Upper lobe of right lung (tissue), 1 donor: ENCODE measurements around the gene EDIL3. TPM values are rescaled to one million over a fixed set of nuclear protein-coding genes. Genes with fewer than 3 reads are reported as not detected.
"Not testable (repeated sequence)": the region's sequence is repeated elsewhere in the genome, so short reads cannot be mapped to it uniquely, and the experiment has no call there.

ENCODE experiments used
- ATAC-seq: fragments of 200-7000 bp; cut with Tn5 transposase; one replicate; pipeline ENCODE4 v1.9.1; 2020; ENCODE audit warnings: mild to moderate bottlenecking, moderate library complexity
- DNase-seq: peaks from one replicate; pipeline ENCODE4 v3.0.0-alpha.2; 2020
- H3K27ac ChIP-seq: fragments of 200-600 bp; one replicate; pipeline ENCODE4 v1.8.0; 2022
- H3K27me3 ChIP-seq: fragments of 200-600 bp; one replicate; pipeline ENCODE4 v1.8.0; 2022; ENCODE audit warnings: mild to moderate bottlenecking
- H3K36me3 ChIP-seq: fragments of 200-600 bp; one replicate; pipeline ENCODE4 v1.8.0; 2022
- H3K4me1 ChIP-seq: fragments of 200-600 bp; one replicate; pipeline ENCODE4 v1.8.0; 2022
- H3K4me3 ChIP-seq: fragments of 200-600 bp; one replicate; pipeline ENCODE4 v1.8.0; 2022; ENCODE audit warnings: mild to moderate bottlenecking
- H3K9me3 ChIP-seq: fragments of 200-600 bp; one replicate; pipeline ENCODE4 v1.8.0; 2022
- intact Hi-C: fragments of 100-400 bp; cut with DNase I; formaldehyde crosslinking; loops from one replicate; pipeline ENCODE4 v1.11.0; 2022
- total RNA-seq: library from RNA; stranded (reverse); fragmentation: NEBNext Ultra II Directional; extraction: Animal tissue kit (Norgen Biotek cat#: 25700); gene quantifications from one replicate; pipeline ENCODE4 v1.2.1, GENCODE V29; 2021
- TF ChIP-seq, protein P1 (sequence below): fragments of 200-600 bp; IDR thresholded peaks from one replicate; pipeline ENCODE4 v1.8.0; 2022; ENCODE audit warnings: antibody characterized with exemption
- donor health status: DM: no; HTN: yes; CAD: no; lungs with severe emphysema.

The EDIL3 gene
- total RNA-seq, 1 donor from 2014 or later = 42.4 TPM

DNA sequence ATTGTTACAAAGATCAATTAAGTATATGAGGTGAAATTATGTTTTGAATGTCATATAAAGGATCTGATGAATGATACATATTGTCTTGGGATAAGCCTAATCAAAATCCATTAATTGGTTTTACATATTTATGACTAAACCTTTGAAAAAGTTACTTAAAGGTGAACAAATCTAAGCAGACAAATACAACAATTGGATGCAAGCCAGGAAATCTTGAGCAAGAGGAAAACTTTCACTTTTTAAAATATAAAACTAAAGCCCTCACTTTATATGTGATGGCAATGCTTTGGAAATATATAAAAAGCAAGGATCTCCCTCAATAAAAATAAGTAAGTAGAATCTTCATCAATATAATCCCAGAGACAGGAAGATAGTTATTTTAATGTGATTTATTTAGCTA is 80.1 kb downstream of the EDIL3 start:
- no peaks in the 10 kb centered on the region for H3K36me3 ChIP-seq
- H3K27me3 ChIP-seq = no peaks in the 10 kb centered on the region
- TF ChIP-seq, protein P1, sequence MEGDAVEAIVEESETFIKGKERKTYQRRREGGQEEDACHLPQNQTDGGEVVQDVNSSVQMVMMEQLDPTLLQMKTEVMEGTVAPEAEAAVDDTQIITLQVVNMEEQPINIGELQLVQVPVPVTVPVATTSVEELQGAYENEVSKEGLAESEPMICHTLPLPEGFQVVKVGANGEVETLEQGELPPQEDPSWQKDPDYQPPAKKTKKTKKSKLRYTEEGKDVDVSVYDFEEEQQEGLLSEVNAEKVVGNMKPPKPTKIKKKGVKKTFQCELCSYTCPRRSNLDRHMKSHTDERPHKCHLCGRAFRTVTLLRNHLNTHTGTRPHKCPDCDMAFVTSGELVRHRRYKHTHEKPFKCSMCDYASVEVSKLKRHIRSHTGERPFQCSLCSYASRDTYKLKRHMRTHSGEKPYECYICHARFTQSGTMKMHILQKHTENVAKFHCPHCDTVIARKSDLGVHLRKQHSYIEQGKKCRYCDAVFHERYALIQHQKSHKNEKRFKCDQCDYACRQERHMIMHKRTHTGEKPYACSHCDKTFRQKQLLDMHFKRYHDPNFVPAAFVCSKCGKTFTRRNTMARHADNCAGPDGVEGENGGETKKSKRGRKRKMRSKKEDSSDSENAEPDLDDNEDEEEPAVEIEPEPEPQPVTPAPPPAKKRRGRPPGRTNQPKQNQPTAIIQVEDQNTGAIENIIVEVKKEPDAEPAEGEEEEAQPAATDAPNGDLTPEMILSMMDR = no peak
- intact Hi-C loops = no loop called here
- H3K4me3 ChIP-seq = no peak overlapping the region
- H3K4me1 ChIP-seq = no peaks in the 10 kb centered on the region
- H3K27ac ChIP-seq = no peak overlapping the region
- H3K9me3 ChIP-seq = no peaks in the 10 kb centered on the region
- ATAC-seq (no peak), DNase-seq (no peak)

DNA sequence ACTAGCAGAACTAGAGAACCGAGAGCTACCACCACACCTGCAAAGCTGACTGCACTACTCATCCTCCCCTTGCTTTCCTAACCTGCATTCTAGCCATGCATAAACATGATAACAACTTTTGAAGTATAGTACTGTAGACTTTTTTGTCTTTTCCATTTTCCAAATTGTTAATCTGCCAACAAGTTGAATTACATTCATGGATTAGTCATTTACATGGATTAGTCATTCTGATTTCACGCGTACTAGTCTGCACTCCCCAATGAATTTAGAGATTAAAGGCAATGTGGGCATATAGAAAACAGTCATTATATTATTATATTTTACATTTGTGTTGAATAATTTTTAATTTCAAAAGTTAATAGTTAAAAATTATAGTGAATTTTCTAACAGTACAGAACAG is 81.4 kb downstream of the EDIL3 start:
- no peaks in the 10 kb centered on the region for H3K27me3 ChIP-seq
- ATAC-seq (no peak), DNase-seq (no peak)
- TF ChIP-seq, protein P1 = no peak
- no peaks in the 10 kb centered on the region for H3K4me1 ChIP-seq
- intact Hi-C loops = no loop called here
- no peak overlapping the region for H3K27ac ChIP-seq
- no peaks in the 10 kb centered on the region for H3K9me3 ChIP-seq
- no peaks in the 10 kb centered on the region for H3K36me3 ChIP-seq
- H3K4me3 ChIP-seq = no peak overlapping the region

DNA sequence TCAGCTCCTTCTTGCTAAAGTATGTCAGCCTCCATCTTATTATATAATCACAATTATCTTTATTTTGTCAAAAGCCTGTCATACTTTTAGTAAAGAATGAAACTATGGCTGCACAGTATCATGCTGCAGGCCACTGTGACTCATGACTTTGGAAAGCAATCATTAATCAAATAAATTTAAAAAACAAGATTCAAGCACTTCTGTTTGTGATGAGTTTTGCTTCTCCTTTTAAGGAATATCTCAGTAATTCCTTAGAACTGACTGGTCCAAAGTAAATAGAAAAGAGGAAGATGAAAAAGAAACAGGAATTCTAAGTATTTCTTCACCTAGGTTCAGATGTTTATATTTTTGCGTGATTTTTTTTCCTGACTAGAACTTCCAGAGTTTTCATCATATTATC is 83.1 kb downstream of the EDIL3 start:
- H3K4me1 ChIP-seq = no peaks in the 10 kb centered on the region
- no peak overlapping the region for H3K27ac ChIP-seq
- intact Hi-C loops = no loop called here
- DNase-seq (no peak), ATAC-seq (no peak)
- H3K4me3 ChIP-seq = no peak overlapping the region
- H3K36me3 ChIP-seq = no peaks in the 10 kb centered on the region
- no peaks in the 10 kb centered on the region for H3K27me3 ChIP-seq
- H3K9me3 ChIP-seq = no peaks in the 10 kb centered on the region
- TF ChIP-seq, protein P1 = no peak

DNA sequence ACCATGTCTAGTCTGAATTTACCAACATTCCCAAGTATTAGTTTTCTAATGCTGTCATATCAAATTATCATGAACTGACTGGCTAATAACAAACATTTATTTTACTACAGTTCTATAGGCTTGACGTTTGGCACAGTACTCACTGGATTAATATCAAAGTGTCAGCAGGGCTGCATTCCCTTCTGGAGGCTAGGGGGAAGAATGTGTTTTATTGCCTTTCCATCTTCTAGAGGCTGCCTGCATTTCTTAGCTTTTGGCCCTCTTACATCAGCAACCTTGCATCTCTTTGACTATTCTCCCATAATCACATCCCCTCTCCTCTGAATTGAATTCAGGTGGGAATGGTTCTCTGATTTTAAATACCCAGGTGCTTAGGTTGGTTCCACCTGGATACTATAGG is 84.7 kb downstream of the EDIL3 start:
- no peaks in the 10 kb centered on the region for H3K36me3 ChIP-seq
- DNase-seq (no peak), ATAC-seq (no peak)
- no peaks in the 10 kb centered on the region for H3K27me3 ChIP-seq
- no peak overlapping the region for H3K4me3 ChIP-seq
- H3K27ac ChIP-seq = no peak overlapping the region
- no peaks in the 10 kb centered on the region for H3K9me3 ChIP-seq
- H3K4me1 ChIP-seq = no peaks in the 10 kb centered on the region
- TF ChIP-seq, protein P1 = no peak
- intact Hi-C loops = no loop called here

DNA sequence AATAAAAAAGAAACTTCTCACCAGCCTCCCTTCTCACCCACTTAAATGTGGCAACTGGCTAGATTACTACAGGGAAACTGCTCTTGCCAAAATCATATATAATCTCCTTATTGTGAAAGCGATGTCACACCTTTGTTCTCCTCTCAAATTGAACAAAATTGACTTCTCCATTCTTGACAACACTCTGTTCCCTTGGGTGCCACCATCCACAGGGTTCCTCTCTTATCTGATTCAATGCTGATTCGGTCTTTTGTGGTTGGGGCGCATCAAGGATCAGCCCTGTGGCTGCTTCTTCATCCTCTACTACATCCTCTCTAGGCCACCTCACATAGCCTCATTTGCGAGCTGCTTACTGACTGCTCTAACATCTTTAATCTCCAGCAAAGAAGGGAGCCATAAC is 86.1 kb downstream of the EDIL3 start:
- DNase-seq = no peak
- Histone ChIP-seq H3K36me3 (no peaks in the 10 kb centered on the region), H3K4me3 (no peak overlapping the region), H3K27ac (no peak overlapping the region), H3K9me3 (no peaks in the 10 kb centered on the region), H3K4me1 (no peaks in the 10 kb centered on the region), H3K27me3 (no peaks in the 10 kb centered on the region)
- no peak for ATAC-seq
- intact Hi-C loops = no loop called here
- TF ChIP-seq, protein P1 = no peak

DNA sequence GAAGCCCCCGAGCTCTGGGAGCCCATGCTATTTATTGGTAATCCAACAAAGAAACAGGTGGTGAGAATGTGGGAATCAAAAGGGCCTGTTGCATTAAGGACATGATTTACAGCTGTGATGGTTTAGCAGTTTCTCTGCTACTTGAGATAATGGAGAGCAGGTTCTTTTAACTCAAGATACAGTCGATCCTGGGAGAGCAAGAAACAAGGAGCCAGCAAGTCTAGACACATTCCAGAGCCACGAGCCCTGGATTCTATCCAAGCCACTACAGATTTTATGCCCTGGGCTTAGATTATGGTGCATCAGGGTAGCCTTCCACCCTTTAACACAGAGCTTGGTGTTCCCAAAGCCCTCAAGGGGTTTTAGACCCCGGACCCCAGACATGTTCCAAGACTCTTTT is 87.0 kb downstream of the EDIL3 start:
- DNase-seq, intact Hi-C loops, ATAC-seq: not testable (repeated sequence)

More for the DNA sequence above, 87.0 kb downstream of the EDIL3 start:
- not testable (repeated sequence) for H3K27me3 ChIP-seq, H3K9me3 ChIP-seq, H3K4me3 ChIP-seq, H3K36me3 ChIP-seq, H3K4me1 ChIP-seq, H3K27ac ChIP-seq
